WTC11 (cell line): ENCODE data around the gene VKORC1. TPM values are rescaled to one million over a fixed set of nuclear protein-coding genes. Genes with fewer than 3 reads are reported as not detected.

Experiments
- ATAC-seq: fragments of 200-7000 bp; cut with Tn5 transposase; 2 replicates; pipeline ENCODE4 v1.10.0; 2021; ENCODE audit warnings: mild to moderate bottlenecking, moderate library complexity
- CTCF ChIA-PET: fragments of 300-600 bp; sonication (Branson Sonifier 250); formaldehyde crosslinking; loops from one replicate; lab custom pipeline; 2021; ENCODE audit warnings: antibody characterized with exemption; lab: Charles Lee
- POLR2A ChIA-PET: fragments of 350-600 bp; sonication (Branson Sonifier 250); formaldehyde crosslinking; loops from one replicate; lab custom pipeline; 2021; ENCODE audit warnings: antibody characterized with exemption; lab: Charles Lee
- DNase-seq: peaks from one replicate; pipeline ENCODE4 v3.0.0; 2021; ENCODE audit warnings: low spot score
- H3K27ac Mint-ChIP-seq: 2 replicates; pipeline ENCODE4 v1.8.0; 2021; ENCODE audit warnings: mixed read lengths
- H3K27me3 Mint-ChIP-seq: 2 replicates; pipeline ENCODE4 v1.8.0; 2021; ENCODE audit warnings: low read depth, mild to moderate bottlenecking, moderate library complexity, mixed read lengths
- H3K36me3 Mint-ChIP-seq: 2 replicates; pipeline ENCODE4 v1.8.0; 2021; ENCODE audit warnings: mixed read lengths
- H3K4me1 Mint-ChIP-seq: 2 replicates; pipeline ENCODE4 v1.8.0; 2022; ENCODE audit warnings: mixed read lengths
- H3K4me3 Mint-ChIP-seq: 2 replicates; pipeline ENCODE4 v1.8.0; 2021; ENCODE audit warnings: mild to moderate bottlenecking, moderate library complexity, mixed read lengths
- H3K9me3 Mint-ChIP-seq: 2 replicates; pipeline ENCODE4 v1.8.0; 2021; ENCODE audit warnings: mixed read lengths
- ARID4B ChIP-seq: sonication (generic); formaldehyde crosslinking; IDR thresholded peaks from 2 replicates; pipeline ENCODE4 v1.8.0; 2023; ENCODE audit warnings: missing genetic modification reagents, mild to moderate bottlenecking, borderline replicate concordance
- CDX4 ChIP-seq: fragments of 250-450 bp; sonication (Bioruptor Pico); IDR thresholded peaks from 2 replicates; pipeline ENCODE4 v1.9.0; 2021; ENCODE audit warnings: moderate library complexity, mild to moderate bottlenecking, inconsistent platforms, borderline replicate concordance
- E2F1 ChIP-seq: sonication (generic); formaldehyde crosslinking; IDR thresholded peaks from 2 replicates; pipeline ENCODE4 v1.8.0; 2022; ENCODE audit warnings: mild to moderate bottlenecking, missing genetic modification reagents
- ELF4 ChIP-seq: sonication (generic); formaldehyde crosslinking; IDR thresholded peaks from 2 replicates; pipeline ENCODE4 v1.8.1; 2022; ENCODE audit warnings: low read depth, mild to moderate bottlenecking, moderate library complexity, missing genetic modification reagents
- ESRRA ChIP-seq: sonication (generic); formaldehyde crosslinking; IDR thresholded peaks from 2 replicates; pipeline ENCODE4 v1.8.1; 2022; ENCODE audit warnings: mild to moderate bottlenecking, missing genetic modification reagents, borderline replicate concordance
- FOXJ3 ChIP-seq: sonication (generic); formaldehyde crosslinking; IDR thresholded peaks from 2 replicates; pipeline ENCODE4 v1.9.0; 2021; ENCODE audit warnings: missing genetic modification reagents, mild to moderate bottlenecking, borderline replicate concordance
- JUN ChIP-seq: sonication (generic); formaldehyde crosslinking; IDR thresholded peaks from 2 replicates; pipeline ENCODE4 v1.8.0; 2023; ENCODE audit warnings: mild to moderate bottlenecking, missing genetic modification reagents
- KAT7 ChIP-seq: sonication (generic); formaldehyde crosslinking; IDR thresholded peaks from 2 replicates; pipeline ENCODE4 v1.8.1; 2023; ENCODE audit warnings: missing genetic modification reagents, mild to moderate bottlenecking, borderline replicate concordance
- MYBL2 ChIP-seq: sonication (generic); formaldehyde crosslinking; IDR thresholded peaks from 2 replicates; pipeline ENCODE4 v1.8.1; 2023; ENCODE audit warnings: mild to moderate bottlenecking, moderate library complexity, missing genetic modification reagents
- NFE2L1 ChIP-seq: sonication (generic); formaldehyde crosslinking; IDR thresholded peaks from 2 replicates; pipeline ENCODE4 v1.8.1; 2023; ENCODE audit warnings: missing genetic modification reagents
- NR3C1 ChIP-seq: sonication (generic); formaldehyde crosslinking; conservative IDR thresholded peaks from 2 replicates; pipeline ENCODE4 v1.8.1; 2023; ENCODE audit warnings: low read depth, mild to moderate bottlenecking, missing genetic modification reagents
- SMAD3 ChIP-seq: sonication (generic); formaldehyde crosslinking; IDR thresholded peaks from 2 replicates; pipeline ENCODE4 v1.8.0; 2022; ENCODE audit warnings: missing genetic modification reagents, mild to moderate bottlenecking, borderline replicate concordance
- TEAD4 ChIP-seq: sonication (generic); formaldehyde crosslinking; IDR thresholded peaks from 2 replicates; pipeline ENCODE4 v1.8.0; 2022; ENCODE audit warnings: mild to moderate bottlenecking, missing genetic modification reagents
- ZBTB43 ChIP-seq: sonication (generic); formaldehyde crosslinking; IDR thresholded peaks from 2 replicates; pipeline ENCODE4 v1.8.1; 2023; ENCODE audit warnings: mild to moderate bottlenecking, missing genetic modification reagents
- ZNF138 ChIP-seq: sonication (generic); formaldehyde crosslinking; conservative IDR thresholded peaks from 2 replicates; pipeline ENCODE4 v1.8.1; 2022; ENCODE audit warnings: mild to moderate bottlenecking, moderate library complexity, missing genetic modification reagents
- ZNF512 ChIP-seq: sonication (generic); formaldehyde crosslinking; IDR thresholded peaks from 2 replicates; pipeline ENCODE4 v1.8.1; 2022; ENCODE audit warnings: missing genetic modification reagents, borderline replicate concordance
- ZNF671 ChIP-seq: fragments of 250-450 bp; sonication (Bioruptor Pico); IDR thresholded peaks from 2 replicates; pipeline ENCODE4 v1.8.0; 2021; ENCODE audit warnings: mild to moderate bottlenecking
- total RNA-seq: library from RNA; stranded (reverse); gene quantifications from 3 replicates; pipeline ENCODE4 v1.2.3, GENCODE V29; 2021

VKORC1 gene
- total RNA-seq, 1 experiment from 2014 or later: 85.7 TPM

GRCh38 chr16:31143011-31143693 is 48.6 kb upstream of the VKORC1 start:
- CTCF ChIA-PET: interaction anchor here (0.5 to 3.0 kb wide), 54 partner anchors 7 to 731 kb away, joined by 3 to 58 read pairs (median 6); partner anchors contain the start of genes ARMC5, BCKDK, DCTPP1 and FUS
- Mint-ChIP-seq H3K4me3 (peak overlapping the region; percentile 47), H3K9me3 (no peaks in the 10 kb centered on the region), H3K27me3 (peaks cover 49% of the 10 kb centered on the region), H3K27ac (no peak overlapping the region), H3K4me1 (peaks cover 39% of the 10 kb centered on the region), H3K36me3 (no peaks in the 10 kb centered on the region)
- POLR2A ChIA-PET: interaction anchor here (1.2 to 2.7 kb wide), 6 partner anchors 8 to 101 kb away, joined by 4 to 37 read pairs (median 13); partner anchors contain the start of genes FUS, KAT8, PRSS8 and PYCARD
- DNase-seq (no peak), ATAC-seq (no peak)
- no peak for TF ChIP-seq ZNF512 (CRISPR knock-in tag)
- no peak for TF ChIP-seq CDX4 (CRISPR knock-in tag)
- TF ChIP-seq ZBTB43 (CRISPR knock-in tag): 0 out of 2 replicates have a peak, but pooled peaks have one; percentile 35
- TF ChIP-seq SMAD3 (CRISPR knock-in tag): 0 out of 2 replicates have a peak, but pooled peaks have one; percentile 37
- 0 out of 2 replicates have a peak, but pooled peaks have one; percentile 19 for TF ChIP-seq KAT7 (CRISPR knock-in tag)

GRCh38 chr16:31142109-31143010 is 47.8 kb upstream of the VKORC1 start:
- peak overlapping the region; percentile 91 for H3K27ac Mint-ChIP-seq
- no peaks in the 10 kb centered on the region for H3K9me3 Mint-ChIP-seq
- ChIA-PET CTCF (interaction anchor here (0.5 to 3.0 kb wide), 64 partner anchors 8 to 731 kb away, joined by 3 to 58 read pairs (median 5); partner anchors contain the start of genes ARMC5, BCKDK, DCTPP1 and FUS), POLR2A (interaction anchor here (0.6 to 2.7 kb wide), 9 partner anchors 12 to 100 kb away, joined by 3 to 37 read pairs (median 6); partner anchors contain the start of genes FUS, KAT8, PYCARD and ZNF646)
- peaks cover 33% of the 10 kb centered on the region for H3K4me1 Mint-ChIP-seq
- peaks cover 41% of the 10 kb centered on the region for H3K27me3 Mint-ChIP-seq
- ATAC-seq (peak; percentile 91), DNase-seq (peak; percentile 100)
- H3K4me3 Mint-ChIP-seq: peak overlapping the region; percentile 63
- no peaks in the 10 kb centered on the region for H3K36me3 Mint-ChIP-seq
- TF ChIP-seq FOXJ3 (CRISPR knock-in tag) (no peak), ZNF138 (CRISPR knock-in tag) (no peak; the same call in 1 of the 2 replicates), ESRRA (CRISPR knock-in tag) (peak; percentile 93), ARID4B (peak; percentile 90; the same call in 1 of the 2 replicates), MYBL2 (CRISPR knock-in tag) (0 out of 2 replicates have a peak, but pooled peaks have one; percentile 46), ZNF671 (CRISPR knock-in tag) (no peak), NR3C1 (CRISPR knock-in tag) (peak; percentile 90; the same call in 1 of the 2 replicates), ELF4 (CRISPR knock-in tag) (0 out of 2 replicates have a peak, but pooled peaks have one; percentile 58), CDX4 (CRISPR knock-in tag) (no peak), TEAD4 (peak; percentile 95), NFE2L1 (peak; percentile 86), JUN (CRISPR knock-in tag) (peak; percentile 98), E2F1 (CRISPR knock-in tag) (peak; percentile 83; the same call in 1 of the 2 replicates)
